ENCODE measurements around the gene ARPC3.
"Not testable (repeated sequence)": the region's sequence is repeated elsewhere in the genome, so short reads cannot be mapped to it uniquely, and the experiment has no call there.

DNA sequence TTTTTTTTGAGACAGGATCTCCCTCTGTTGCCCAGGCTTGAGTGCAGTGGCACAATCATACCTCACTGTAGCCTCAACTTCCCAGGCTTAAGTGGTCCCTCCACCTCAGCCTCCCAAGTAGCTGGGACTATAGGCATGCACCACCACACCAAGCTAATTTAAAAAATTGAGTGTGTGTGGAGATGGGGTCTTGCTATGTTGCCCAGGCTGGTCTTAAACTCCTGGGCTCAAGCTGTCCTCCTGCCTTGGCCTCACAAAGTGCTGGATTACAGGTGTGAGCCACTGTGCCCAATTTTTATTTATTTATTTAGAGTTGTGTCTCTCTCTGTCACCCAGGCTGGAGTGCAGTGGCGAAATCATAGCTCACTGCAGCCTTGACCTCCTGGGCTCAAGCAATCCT is 29.5 kb downstream of the ARPC3 start:
- TF ChIP-seq, protein P1, sequence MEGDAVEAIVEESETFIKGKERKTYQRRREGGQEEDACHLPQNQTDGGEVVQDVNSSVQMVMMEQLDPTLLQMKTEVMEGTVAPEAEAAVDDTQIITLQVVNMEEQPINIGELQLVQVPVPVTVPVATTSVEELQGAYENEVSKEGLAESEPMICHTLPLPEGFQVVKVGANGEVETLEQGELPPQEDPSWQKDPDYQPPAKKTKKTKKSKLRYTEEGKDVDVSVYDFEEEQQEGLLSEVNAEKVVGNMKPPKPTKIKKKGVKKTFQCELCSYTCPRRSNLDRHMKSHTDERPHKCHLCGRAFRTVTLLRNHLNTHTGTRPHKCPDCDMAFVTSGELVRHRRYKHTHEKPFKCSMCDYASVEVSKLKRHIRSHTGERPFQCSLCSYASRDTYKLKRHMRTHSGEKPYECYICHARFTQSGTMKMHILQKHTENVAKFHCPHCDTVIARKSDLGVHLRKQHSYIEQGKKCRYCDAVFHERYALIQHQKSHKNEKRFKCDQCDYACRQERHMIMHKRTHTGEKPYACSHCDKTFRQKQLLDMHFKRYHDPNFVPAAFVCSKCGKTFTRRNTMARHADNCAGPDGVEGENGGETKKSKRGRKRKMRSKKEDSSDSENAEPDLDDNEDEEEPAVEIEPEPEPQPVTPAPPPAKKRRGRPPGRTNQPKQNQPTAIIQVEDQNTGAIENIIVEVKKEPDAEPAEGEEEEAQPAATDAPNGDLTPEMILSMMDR (IDR thresholded peaks at IDR 0.05), result not testable (repeated sequence)
- TF ChIP-seq ZFX (IDR thresholded peaks at IDR 0.05; ENCODE audit: borderline replicate concordance), result not testable (repeated sequence)
